Endothelial cell of umbilical vein (primary cell): ENCODE data around the gene TP53RK. TPM values are rescaled to one million over a fixed set of nuclear protein-coding genes. Genes with fewer than 3 reads are reported as not detected.

Experiments used
- polyA plus RNA-seq, 4 experiments: library from polyadenylated mRNA; depleted of rRNA in 3 of 4; stranded (reverse) in 3 of 4; unstranded in 1 of 4; fragments of >200 nt; gene quantifications; 2 replicates each; pipeline versions ENCODE4 v1.2.1 to v1.2.3, GENCODE V29; 2011 to 2012; ENCODE audit warnings: missing spikeins in 1 of 4
- total RNA-seq: library from RNA; stranded (reverse); gene quantifications from 2 replicates; pipeline ENCODE4 v1.2.3, GENCODE V29; 2021

The TP53RK gene
- total and polyA plus RNA-seq, 2 donors (not counting 3 experiments of a cell fraction or from before 2014, with no cell fraction given): 7.0 to 13.1 TPM

Other genes starting within 250 kb of the TP53RK start
- 0.30 and 1.6 TPM in 2 replicates for gene ZNF334, start 175.9 kb downstream of the TP53RK start, total RNA-seq
- 0.03 and 0.08 TPM in 2 replicates for gene ZNF334, start 175.9 kb downstream of the TP53RK start, polyA plus RNA-seq
- gene OCSTAMP, start 138.8 kb downstream of the TP53RK start, total RNA-seq: not detected in 2 replicates
- gene OCSTAMP, start 138.8 kb downstream of the TP53RK start, polyA plus RNA-seq: not detected in 2 replicates
- 0.09 and 0.40 TPM in 2 replicates for gene SLC13A3, start 38.0 kb downstream of the TP53RK start, total RNA-seq
- gene SLC13A3, start 38.0 kb downstream of the TP53RK start, polyA plus RNA-seq: 0.11 and 0.37 TPM in 2 replicates
- gene SLC2A10, start 20.2 kb upstream of the TP53RK start, total RNA-seq: 11.1 and 11.2 TPM in 2 replicates
- gene SLC2A10, start 20.2 kb upstream of the TP53RK start, polyA plus RNA-seq: 13.6 and 14.9 TPM in 2 replicates
- not detected in 2 replicates for gene EYA2, start 205.4 kb upstream of the TP53RK start, total RNA-seq
- not detected in 2 replicates for gene EYA2, start 205.4 kb upstream of the TP53RK start, polyA plus RNA-seq